Calu3 (cell line): ENCODE measurements around the gene B9D2. TPM values are rescaled to one million over a fixed set of nuclear protein-coding genes. Genes with fewer than 3 reads are reported as not detected.

Experiments used
- BruUV-seq: library from RNA; stranded (reverse); fragments of 400-500 nt; replicated peaks from 2 replicates; lab custom pipeline; 2021; lab: Mats Ljungman, UMichigan
- CTCF ChIA-PET: fragments of 300-600 bp; sonication (Branson Sonifier 250); formaldehyde crosslinking; loops from one replicate; lab custom pipeline; 2022; ENCODE audit warnings: antibody characterized with exemption; lab: Charles Lee
- DNase-seq: peaks from one replicate; pipeline ENCODE4 v3.0.0; 2022
- H3K27ac Mint-ChIP-seq: one replicate; pipeline ENCODE4 v1.8.0; 2022; ENCODE audit warnings: mixed read lengths; ENCODE audit not compliant: unreplicated experiment
- H3K27me3 Mint-ChIP-seq: one replicate; pipeline ENCODE4 v1.8.0; 2022; ENCODE audit warnings: mixed read lengths; ENCODE audit not compliant: unreplicated experiment
- H3K36me3 Mint-ChIP-seq: one replicate; pipeline ENCODE4 v1.8.0; 2022; ENCODE audit warnings: mild to moderate bottlenecking, moderate library complexity, mixed read lengths; ENCODE audit not compliant: insufficient read depth, unreplicated experiment
- H3K4me1 Mint-ChIP-seq: one replicate; pipeline ENCODE4 v1.8.0; 2022; ENCODE audit warnings: mild to moderate bottlenecking, low read depth, mixed read lengths; ENCODE audit not compliant: unreplicated experiment
- H3K4me3 Mint-ChIP-seq: one replicate; pipeline ENCODE4 v1.8.0; 2022; ENCODE audit warnings: mild to moderate bottlenecking, low read depth, moderate library complexity, mixed read lengths; ENCODE audit not compliant: unreplicated experiment
- H3K9me3 Mint-ChIP-seq: one replicate; pipeline ENCODE4 v1.8.0; 2022; ENCODE audit warnings: low read depth, mixed read lengths; ENCODE audit not compliant: unreplicated experiment
- CTCF ChIP-seq: fragments of 200-600 bp; IDR thresholded peaks from one replicate; pipeline ENCODE4 v1.8.0; 2022; ENCODE audit warnings: antibody characterized with exemption; ENCODE audit not compliant: unreplicated experiment
- intact Hi-C: fragments of 100-400 bp; cut with micrococcal nuclease; formaldehyde crosslinking; loops from one replicate; pipeline ENCODE4 v1.10.0; 2022; ENCODE audit not compliant: unreplicated experiment
- total RNA-seq: library from RNA; stranded (reverse); gene quantifications from 2 replicates; pipeline ENCODE4 v1.2.3, GENCODE V29; 2022

Gene B9D2
- total RNA-seq, 1 experiment from 2014 or later, result 6.4 TPM

GRCh38 chr19:41407271-41407670, 43.3 kb upstream of the B9D2 start:
- no peaks in the 10 kb centered on the region for H3K27me3 Mint-ChIP-seq
- CTCF ChIA-PET, result interaction anchor here (0.6 to 1.0 kb wide), 2 partner anchors 11 to 1802 kb away, joined by 3 to 4 read pairs; no protein-coding TSS in a partner anchor
- H3K4me1 Mint-ChIP-seq, result peaks cover 19% of the 10 kb centered on the region
- H3K4me3 Mint-ChIP-seq, result no peak overlapping the region
- intact Hi-C loops, result no loop called here
- H3K27ac Mint-ChIP-seq, result no peak overlapping the region
- no peaks in the 10 kb centered on the region for H3K9me3 Mint-ChIP-seq
- TF ChIP-seq CTCF, result no peak
- no peak for DNase-seq
- BruUV-seq, result no TSS peak
- H3K36me3 Mint-ChIP-seq, result no peaks in the 10 kb centered on the region

DNA sequence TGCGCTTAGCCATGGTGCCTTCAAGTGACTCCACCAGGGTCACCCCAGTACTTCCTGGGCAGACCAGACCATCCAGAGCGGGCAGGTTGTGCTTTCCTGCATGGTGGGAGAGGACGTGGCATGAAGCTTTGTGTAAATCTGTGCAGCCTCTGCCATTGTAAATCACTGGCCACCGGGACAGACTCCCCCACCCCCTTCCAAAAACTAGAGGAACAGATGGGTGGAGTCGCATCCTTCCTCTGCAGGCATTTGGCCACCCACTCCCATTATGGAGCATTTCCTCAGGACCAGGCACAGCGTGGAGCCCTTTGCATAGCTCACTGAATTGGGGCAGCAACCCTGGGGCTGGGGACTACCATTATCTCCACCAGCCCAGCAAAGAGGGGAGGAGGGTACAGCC, 41.8 kb upstream of the B9D2 start:
- CTCF ChIA-PET, result no interaction called here

GRCh38 chr19:41403181-41403970, 39.4 kb upstream of the B9D2 start:
- H3K4me1 Mint-ChIP-seq, result peaks cover 16% of the 10 kb centered on the region
- no peak for TF ChIP-seq CTCF
- CTCF ChIA-PET, result no interaction called here
- H3K9me3 Mint-ChIP-seq, result no peaks in the 10 kb centered on the region
- DNase-seq, result no peak
- intact Hi-C loops, result no loop called here
- no peak overlapping the region for H3K27ac Mint-ChIP-seq
- H3K36me3 Mint-ChIP-seq, result peaks cover 1% of the 10 kb centered on the region
- no peaks in the 10 kb centered on the region for H3K27me3 Mint-ChIP-seq
- H3K4me3 Mint-ChIP-seq, result no peak overlapping the region
- no TSS peak for BruUV-seq

More for the DNA sequence above, 41.8 kb upstream of the B9D2 start:
- no peak for TF ChIP-seq CTCF
- no TSS peak for BruUV-seq
- Mint-ChIP-seq H3K4me3 (no peak overlapping the region), H3K27ac (no peak overlapping the region), H3K36me3 (no peaks in the 10 kb centered on the region), H3K27me3 (no peaks in the 10 kb centered on the region), H3K9me3 (no peaks in the 10 kb centered on the region), H3K4me1 (peaks cover 19% of the 10 kb centered on the region)
- DNase-seq, result no peak
- intact Hi-C loops, result no loop called here

DNA sequence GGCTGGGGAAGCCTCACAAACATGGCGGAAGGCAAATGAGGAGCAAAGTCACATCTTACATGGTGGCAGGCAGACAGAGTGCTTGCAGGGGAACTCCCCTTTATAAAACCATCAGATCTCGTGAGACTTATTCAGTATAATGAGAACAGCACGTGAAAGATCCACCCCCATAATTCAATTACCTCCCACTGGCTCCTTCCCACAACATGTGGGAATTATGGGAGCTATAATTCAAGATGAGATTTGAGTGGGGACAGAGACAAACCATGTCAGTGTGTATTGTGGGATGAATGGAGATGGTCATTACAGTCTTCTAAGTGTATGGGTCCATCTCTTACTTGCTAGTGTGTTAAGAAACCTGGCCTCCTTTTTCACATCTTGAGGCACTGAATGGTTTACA, 38.1 kb upstream of the B9D2 start:
- TF ChIP-seq CTCF, result no peak
- intact Hi-C loops, result no loop called here
- no peak overlapping the region for H3K4me3 Mint-ChIP-seq
- no TSS peak for BruUV-seq
- H3K36me3 Mint-ChIP-seq, result peaks cover 15% of the 10 kb centered on the region
- no peak overlapping the region for H3K27ac Mint-ChIP-seq
- peaks cover 21% of the 10 kb centered on the region for H3K4me1 Mint-ChIP-seq
- no peak for DNase-seq
- H3K9me3 Mint-ChIP-seq, result no peaks in the 10 kb centered on the region
- no peaks in the 10 kb centered on the region for H3K27me3 Mint-ChIP-seq
- CTCF ChIA-PET, result no interaction called here
